ENCODE measurements around the gene EXOSC2. TPM values are rescaled to one million over a fixed set of nuclear protein-coding genes. Genes with fewer than 3 reads are reported as not detected.
A peak's percentile ranks its signal among the peaks of the same experiment; 100 is the strongest.

EXOSC2 gene
- total and polyA plus RNA-seq, 2 of the 8 experiments (the other 6 are each of a cell fraction or from before 2014, with no cell fraction given), result 47.8 to 93.6 TPM

DNA sequence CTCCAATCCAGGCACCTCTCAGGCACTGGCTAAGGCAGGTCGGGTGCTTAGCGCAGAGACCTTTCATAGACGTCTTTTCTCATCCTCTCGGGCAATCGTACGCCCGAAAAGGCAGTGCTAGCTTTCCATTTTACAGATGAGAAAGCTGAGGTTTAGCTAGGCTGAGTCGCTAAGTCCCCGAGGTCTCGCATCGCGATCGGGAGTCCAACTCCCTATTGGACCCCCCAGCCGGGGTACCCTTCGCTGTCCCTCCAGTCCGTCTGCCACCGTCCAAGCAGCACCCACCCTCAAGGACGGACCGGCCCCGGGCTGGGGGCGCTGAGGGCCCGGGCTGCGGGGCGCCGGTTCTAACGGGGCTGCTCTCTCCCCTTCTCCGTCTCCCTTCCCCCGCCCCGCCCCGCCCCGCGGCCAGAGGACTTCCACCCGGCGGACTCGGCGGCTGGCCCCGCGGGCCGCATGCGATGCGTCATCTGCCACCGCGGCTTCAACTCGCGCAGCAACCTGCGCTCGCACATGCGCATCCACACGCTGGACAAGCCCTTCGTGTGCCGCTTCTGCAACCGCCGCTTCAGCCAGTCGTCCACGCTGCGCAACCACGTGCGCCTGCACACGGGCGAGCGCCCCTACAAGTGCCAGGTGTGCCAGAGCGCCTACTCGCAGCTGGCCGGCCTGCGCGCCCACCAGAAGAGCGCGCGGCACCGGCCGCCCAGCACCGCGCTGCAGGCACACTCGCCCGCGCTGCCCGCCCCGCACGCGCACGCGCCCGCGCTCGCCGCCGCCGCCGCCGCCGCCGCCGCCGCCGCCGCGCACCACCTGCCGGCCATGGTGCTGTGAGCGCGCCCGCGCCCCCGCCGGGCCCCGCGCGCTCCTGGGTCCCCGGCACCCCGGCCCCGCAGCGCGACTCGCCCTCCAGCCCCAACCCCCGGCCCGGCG is 12.5 kb upstream of the EXOSC2 start:
- POLR2A ChIA-PET (ENCODE audit: partially characterized antibody), result interaction anchor here (0.6 to 3.1 kb wide), 3 partner anchors 12 to 30 kb away, joined by 3 to 11 read pairs (median 9); partner anchors contain the start of genes EXOSC2 and PRDM12
- no peak overlapping the region for H3K27ac ChIP-seq (ENCODE audit: low read depth, low read length)
- DNase-seq (ENCODE audit: low read depth in 1 of 2, low spot score in 2 of 2) (peak in 1 of 2 experiments; percentile 83), FAIRE-seq (no peak)
- no peak overlapping the region for H4K91ac ChIP-seq (replicated peaks; ENCODE audit: insufficient read length, low read length)
- H2BK120ac ChIP-seq (replicated peaks; ENCODE audit: low read depth, low read length), result no peak overlapping the region
- H3K79me1 ChIP-seq (ENCODE audit: low read depth, low read length), result no peaks in the 10 kb centered on the region
- peaks cover 0 to 3% of the 10 kb centered on the region in 2 experiments for H4K20me1 ChIP-seq (replicated peaks in 1 of 2; ENCODE audit: control insufficient read depth in 1 of 2, insufficient read depth in 2 of 2, low read length in 2 of 2)
- H3K79me2 ChIP-seq (ENCODE audit: control insufficient read depth in 1 of 2, insufficient read depth in 2 of 2, low read length in 2 of 2), result no peaks in the 10 kb centered on the region
- H3K4me1 ChIP-seq (replicated peaks in 1 of 4; ENCODE audit: control insufficient read depth in 3 of 4, insufficient read depth in 4 of 4, low read length in 3 of 4), result peaks cover 0 to 4% (median under 1%) of the 10 kb centered on the region in 4 experiments; a peak in 2 of 7 replicates
- peaks cover 15 to 39% (median 30%) of the 10 kb centered on the region in 4 experiments for H3K27me3 ChIP-seq (replicated peaks in 1 of 4; ENCODE audit: control insufficient read depth in 3 of 4, extremely low read depth in 1 of 4, insufficient read depth in 3 of 4, low read length in 3 of 4)
- peak overlapping the region; percentile 63 for H4K5ac ChIP-seq (ENCODE audit: insufficient read length, low read depth, low read length)
- 12% methylated on average over 48 of the region's 116 CpGs; no CpG with 5 or more reads in 1 of the 2 experiments for WGBS, 2 experiments (ENCODE audit: extremely low coverage in 1 of 2, insufficient coverage in 1 of 2, insufficient read length in 1 of 2, insufficient replicate concordance in 2 of 2, low coverage in 1 of 2, low lambda C conversion rate in 2 of 2, missing lambda C conversion rate in 1 of 2)
- no peaks in the 10 kb centered on the region for H3K36me3 ChIP-seq (ENCODE audit: control insufficient read depth in 2 of 4, insufficient read depth in 4 of 4, low read length in 3 of 4)
- no peak overlapping the region for H3K9ac ChIP-seq (replicated peaks in 1 of 4; ENCODE audit: extremely low read depth in 1 of 4, low read depth in 3 of 4, low read length in 3 of 4)
- H2BK5ac ChIP-seq (ENCODE audit: low read depth, low read length), result no peak overlapping the region
- H3K14ac ChIP-seq (ENCODE audit: insufficient read length), result no peak overlapping the region
- peaks cover 0 to 4% of the 10 kb centered on the region in 2 experiments; a peak in 2 of 4 replicates for H3K9me3 ChIP-seq (ENCODE audit: insufficient read depth in 2 of 2, low read depth in 1 of 2, low read length in 1 of 2)
- H3K23me2 ChIP-seq (ENCODE audit: low read depth, low read length), result peaks cover 14% of the 10 kb centered on the region; the same call in 1 of the 2 replicates
- peak overlapping the region; percentile 71 for H4K8ac ChIP-seq (ENCODE audit: extremely low read depth, insufficient read depth, low read length)
- peak overlapping the region; percentile 77; the same call in 1 of the 2 replicates for H2BK12ac ChIP-seq (ENCODE audit: low read depth, low read length)
- H2AFZ ChIP-seq (ENCODE audit: low read length), result peak overlapping the region; percentile 84
- peak overlapping the region; percentile 58 to 98 for H3K4me2 ChIP-seq (ENCODE audit: insufficient read depth in 1 of 2, low read depth in 2 of 2, low read length in 2 of 2)
- CTCF ChIA-PET (ENCODE audit: partially characterized antibody), result interaction anchor here (1.1 to 8.3 kb wide), 9 partner anchors 9 to 220 kb away, joined by 3 to 89 read pairs (median 10); no protein-coding TSS in a partner anchor
- H3K4me3 ChIP-seq (ENCODE audit: extremely low read depth in 1 of 4, insufficient read depth in 2 of 4, low read depth in 3 of 4, low read length in 4 of 4), result peak overlapping the region; percentile 55 to 68 (median 64)
- no peak overlapping the region for H3K4ac ChIP-seq (replicated peaks; ENCODE audit: insufficient read length, low read depth, low read length)
- H3K56ac ChIP-seq (replicated peaks; ENCODE audit: insufficient read length, low read depth, low read length), result no peak overlapping the region
- H2BK20ac ChIP-seq (ENCODE audit: low read length), result no peak overlapping the region; the same call in 1 of the 2 replicates
- no peak overlapping the region for H3K23ac ChIP-seq (ENCODE audit: insufficient read length)
- H3K18ac ChIP-seq (ENCODE audit: extremely low read depth, low read length), result peak overlapping the region; percentile 96
- no peak overlapping the region for H2BK15ac ChIP-seq (ENCODE audit: low read length)
- H2AK5ac ChIP-seq (ENCODE audit: low read depth, low read length), result no peak overlapping the region
- TF ChIP-seq RAD21 (IDR thresholded peaks at IDR 0.05 in 1 of 2, conservative IDR thresholded peaks at IDR 0.05 in 1 of 2; ENCODE audit: low read depth in 2 of 2, low read length in 2 of 2), result no peak
- TF ChIP-seq TAF7 (optimal IDR thresholded peaks at IDR 0.05; ENCODE audit: borderline replicate concordance, low read depth, low read length), result no peak
- TF ChIP-seq SIX5 (IDR thresholded peaks at IDR 0.05; ENCODE audit: low read depth, low read length), result no peak
- no peak for TF ChIP-seq FOSL1 (IDR thresholded peaks at IDR 0.05; ENCODE audit: insufficient read depth, low read depth, low read length)
- no peak for TF ChIP-seq SIN3A (conservative IDR thresholded peaks at IDR 0.05 in 1 of 2, IDR thresholded peaks at IDR 0.05 in 1 of 2; ENCODE audit: low read depth in 1 of 2, low read length in 2 of 2)
- TF ChIP-seq NRF1 (IDR thresholded peaks at IDR 0.05; ENCODE audit: low read depth, low read length), result peak; percentile 64
- TF ChIP-seq BCL11A (IDR thresholded peaks at IDR 0.05; ENCODE audit: low read depth in 2 of 2, low read length in 2 of 2), result no peak
- no peak for TF ChIP-seq SIRT6 (IDR thresholded peaks at IDR 0.05; ENCODE audit: low read length)
- TF ChIP-seq NANOG (IDR thresholded peaks at IDR 0.05; ENCODE audit: insufficient read depth, low read depth, low read length, poor library complexity, severe bottlenecking), result no peak

Data from H1 (cell line).